ENCODE data around the gene CLECL1.

CLECL1 gene

GRCh38 chr12:9762369-9762768, 29.5 kb upstream of the CLECL1 start:
- no peaks in the 10 kb centered on the region for H3K79me2 ChIP-seq (ENCODE audit: low read length)
- DNase-seq = no peak
- TF ChIP-seq EZH2phosphoT487 (IDR thresholded peaks at IDR 0.05; ENCODE audit: low read length) (no peak), EZH2 (optimal IDR thresholded peaks at IDR 0.05; ENCODE audit: low read depth, low read length) (no peak), CTCF (IDR thresholded peaks at IDR 0.05; ENCODE audit: low read length) (no peak)
- no peaks in the 10 kb centered on the region for H4K20me1 ChIP-seq (ENCODE audit: insufficient read depth, low read length)
- no peak overlapping the region for H3K27ac ChIP-seq (ENCODE audit: low read length)
- no peak overlapping the region for H3K4me3 ChIP-seq (ENCODE audit: low read length)
- H3K4me1 ChIP-seq (ENCODE audit: low read length) = peaks cover 14% of the 10 kb centered on the region
- no peak overlapping the region for H3K9ac ChIP-seq (ENCODE audit: low read length)
- H2AFZ ChIP-seq (ENCODE audit: low read length) = no peak overlapping the region
- H3K4me2 ChIP-seq (ENCODE audit: low read depth, low read length) = no peak overlapping the region
- H3K9me3 ChIP-seq (replicated peaks; ENCODE audit: insufficient read depth, low read length) = no peaks in the 10 kb centered on the region
- peaks cover 23% of the 10 kb centered on the region for H3F3A ChIP-seq (ENCODE audit: insufficient read depth, low read length)
- no peaks in the 10 kb centered on the region for H3K9me2 ChIP-seq (replicated peaks; ENCODE audit: insufficient read depth, low read length)
- no peaks in the 10 kb centered on the region for H3K36me3 ChIP-seq (replicated peaks; ENCODE audit: insufficient read depth, low read length)
- no peaks in the 10 kb centered on the region for H3K27me3 ChIP-seq (replicated peaks; ENCODE audit: insufficient read depth, low read length)

GRCh38 chr12:9761419-9761781, 28.5 kb upstream of the CLECL1 start:
- Histone ChIP-seq H3K4me3 (ENCODE audit: low read length) (no peak overlapping the region), H3K27me3 (replicated peaks; ENCODE audit: insufficient read depth, low read length) (no peaks in the 10 kb centered on the region), H3K9me3 (replicated peaks; ENCODE audit: insufficient read depth, low read length) (no peaks in the 10 kb centered on the region), H3F3A (ENCODE audit: insufficient read depth, low read length) (peaks cover 23% of the 10 kb centered on the region), H3K9me2 (replicated peaks; ENCODE audit: insufficient read depth, low read length) (no peaks in the 10 kb centered on the region), H3K27ac (ENCODE audit: low read length) (no peak overlapping the region), H2AFZ (ENCODE audit: low read length) (no peak overlapping the region), H3K9ac (ENCODE audit: low read length) (no peak overlapping the region), H3K4me1 (ENCODE audit: low read length) (peaks cover 14% of the 10 kb centered on the region), H3K4me2 (ENCODE audit: low read depth, low read length) (no peak overlapping the region), H4K20me1 (ENCODE audit: insufficient read depth, low read length) (no peaks in the 10 kb centered on the region), H3K36me3 (replicated peaks; ENCODE audit: insufficient read depth, low read length) (no peaks in the 10 kb centered on the region), H3K79me2 (ENCODE audit: low read length) (no peaks in the 10 kb centered on the region)
- no peak for DNase-seq
- TF ChIP-seq EZH2phosphoT487 (IDR thresholded peaks at IDR 0.05; ENCODE audit: low read length) (no peak), CTCF (IDR thresholded peaks at IDR 0.05; ENCODE audit: low read length) (no peak), EZH2 (optimal IDR thresholded peaks at IDR 0.05; ENCODE audit: low read depth, low read length) (no peak)

- Histone ChIP-seq H3K9me2 (replicated peaks; ENCODE audit: insufficient read depth, low read length) (no peaks in the 10 kb centered on the region), H3K27ac (ENCODE audit: low read length) (no peak within 1 kb of the TSS), H3F3A (ENCODE audit: insufficient read depth, low read length) (peaks cover 21% of the 10 kb centered on the region), H3K4me1 (ENCODE audit: low read length) (peaks cover 13% of the 10 kb centered on the region), H3K9ac (ENCODE audit: low read length) (no peak within 1 kb of the TSS), H3K79me2 (ENCODE audit: low read length) (no peaks in the 10 kb centered on the region), H4K20me1 (ENCODE audit: insufficient read depth, low read length) (no peaks in the 10 kb centered on the region), H2AFZ (ENCODE audit: low read length) (no peak within 1 kb of the TSS), H3K4me2 (ENCODE audit: low read depth, low read length) (no peak within 1 kb of the TSS), H3K9me3 (replicated peaks; ENCODE audit: insufficient read depth, low read length) (no peaks in the 10 kb centered on the region), H3K27me3 (replicated peaks; ENCODE audit: insufficient read depth, low read length) (no peaks in the 10 kb centered on the region), H3K36me3 (replicated peaks; ENCODE audit: insufficient read depth, low read length) (no peaks in the 10 kb centered on the region), H3K4me3 (ENCODE audit: low read length) (no peak within 1 kb of the TSS)
- TF ChIP-seq EZH2 (optimal IDR thresholded peaks at IDR 0.05; ENCODE audit: low read depth, low read length) (no peak), CTCF (IDR thresholded peaks at IDR 0.05; ENCODE audit: low read length) (no peak), EZH2phosphoT487 (IDR thresholded peaks at IDR 0.05; ENCODE audit: low read length) (no peak)
- no peak for DNase-seq
Observed at GRCh38 chr12:9760699-9761418, 28.0 kb upstream of the CLECL1 start, which contains the start of gene CD69. Gene CD69, minus strand, starts transcription at chr12:9760901. Its CDS starts 81 bp downstream, at chr12:9760820.

Data from MM.1S (cell line).